OCI-LY1 (cell line): ENCODE results near the gene VAV2.

Source experiments
- H2AFZ ChIP-seq: fragments of 200-600 bp; sonication (generic), shearing (Covaris generic); 2 replicates; pipeline ENCODE4 v1.6.0; 2014; ENCODE audit warnings: antibody characterized with exemption, mild to moderate bottlenecking, low read length
- H3F3A ChIP-seq: fragments of 200-600 bp; sonication (generic), shearing (Covaris generic); 2 replicates; pipeline ENCODE4 v1.6.0; 2014; ENCODE audit warnings: mild to moderate bottlenecking, antibody characterized with exemption, low read length, moderate library complexity; ENCODE audit not compliant: insufficient read depth
- H3K27ac ChIP-seq: fragments of 200-600 bp; sonication (generic); 2 replicates; pipeline ENCODE4 v1.5.1; 2014; ENCODE audit warnings: low read length, mixed run types, mild to moderate bottlenecking, low read depth; ENCODE audit not compliant: poor library complexity, severe bottlenecking
- H3K27me3 ChIP-seq: fragments of 200-600 bp; sonication (generic); 2 replicates; pipeline ENCODE4 v1.6.0; 2014; ENCODE audit warnings: antibody characterized with exemption, mild to moderate bottlenecking, low read length, moderate library complexity; ENCODE audit not compliant: insufficient read depth
- H3K36me3 ChIP-seq: fragments of 200-600 bp; sonication (generic); 2 replicates; pipeline ENCODE4 v1.6.1; 2014; ENCODE audit warnings: mild to moderate bottlenecking, antibody characterized with exemption, low read length, moderate library complexity, mixed read lengths; ENCODE audit not compliant: insufficient read depth
- H3K4me1 ChIP-seq: fragments of 200-600 bp; sonication (generic); 2 replicates; pipeline ENCODE4 v1.5.1; 2014; ENCODE audit warnings: mild to moderate bottlenecking, low read length, moderate library complexity; ENCODE audit not compliant: insufficient read depth, severe bottlenecking
- H3K4me2 ChIP-seq: fragments of 200-600 bp; sonication (generic), shearing (Covaris generic); 2 replicates; pipeline ENCODE4 v1.6.1; 2014; ENCODE audit warnings: low read length
- H3K4me3 ChIP-seq: fragments of 200-600 bp; sonication (generic); 2 replicates; pipeline ENCODE4 v1.5.1; 2014; ENCODE audit warnings: low read length, low read depth, mild to moderate bottlenecking, mixed read lengths; ENCODE audit not compliant: poor library complexity, severe bottlenecking
- H3K79me2 ChIP-seq: fragments of 200-600 bp; shearing (Covaris generic); 2 replicates; pipeline ENCODE4 v1.6.1; 2016; ENCODE audit warnings: mixed run types, low read length, mixed read lengths; ENCODE audit not compliant: insufficient read depth
- H3K9ac ChIP-seq: fragments of 200-600 bp; sonication (generic), shearing (Covaris generic); 2 replicates; pipeline ENCODE4 v1.6.1; 2014; ENCODE audit warnings: mild to moderate bottlenecking, low read length, mixed read lengths
- H3K9me2 ChIP-seq: fragments of 200-600 bp; sonication (generic), shearing (Covaris generic); 2 replicates; pipeline ENCODE4 v1.6.1; 2014; ENCODE audit warnings: low read depth, mild to moderate bottlenecking, low read length, mixed read lengths
- H3K9me3 ChIP-seq: fragments of 200-600 bp; shearing (Covaris generic); 2 replicates; pipeline ENCODE4 v1.6.1; 2014; ENCODE audit warnings: low read length, mixed read lengths
- H4K20me1 ChIP-seq: fragments of 200-600 bp; sonication (generic), shearing (Covaris generic); 2 replicates; pipeline ENCODE4 v1.6.0; 2016; ENCODE audit warnings: mild to moderate bottlenecking, low read length; ENCODE audit not compliant: insufficient read depth
- EZH2 ChIP-seq: fragments of 200-600 bp; sonication (generic), shearing (Covaris generic); IDR thresholded peaks from 2 replicates; pipeline ENCODE4 v1.8.0; 2017; ENCODE audit warnings: borderline replicate concordance, mixed run types, mild to moderate bottlenecking, antibody characterized with exemption, low read length, moderate library complexity, mixed read lengths
- TF ChIP-seq, protein P1 (sequence below): fragments of 200-600 bp; sonication (generic), shearing (Covaris generic); IDR thresholded peaks from 2 replicates; pipeline ENCODE4 v1.5.1; 2017; ENCODE audit warnings: mild to moderate bottlenecking, antibody characterized with exemption, low read length, moderate library complexity, mixed read lengths

VAV2 gene

GRCh38 chr9:133868203-133868602 lies 123.9 kb downstream of the VAV2 start:
- no peaks in the 10 kb centered on the region for H3K79me2 ChIP-seq

GRCh38 chr9:133866946-133867345 lies 125.2 kb downstream of the VAV2 start:
- no peaks in the 10 kb centered on the region; the same call in 1 of the 2 replicates for H3K27me3 ChIP-seq
- H3K4me3 ChIP-seq: no peak overlapping the region
- H3K4me1 ChIP-seq: no peaks in the 10 kb centered on the region
- no peaks in the 10 kb centered on the region for H3K79me2 ChIP-seq
- H3K9me3 ChIP-seq: no peaks in the 10 kb centered on the region
- H4K20me1 ChIP-seq: no peaks in the 10 kb centered on the region
- no peak overlapping the region for H3K27ac ChIP-seq
- H3K9ac ChIP-seq: no peak overlapping the region
- H3K9me2 ChIP-seq: no peaks in the 10 kb centered on the region
- no peaks in the 10 kb centered on the region for H3K36me3 ChIP-seq
- TF ChIP-seq EZH2: no peak
- TF ChIP-seq, protein P1, sequence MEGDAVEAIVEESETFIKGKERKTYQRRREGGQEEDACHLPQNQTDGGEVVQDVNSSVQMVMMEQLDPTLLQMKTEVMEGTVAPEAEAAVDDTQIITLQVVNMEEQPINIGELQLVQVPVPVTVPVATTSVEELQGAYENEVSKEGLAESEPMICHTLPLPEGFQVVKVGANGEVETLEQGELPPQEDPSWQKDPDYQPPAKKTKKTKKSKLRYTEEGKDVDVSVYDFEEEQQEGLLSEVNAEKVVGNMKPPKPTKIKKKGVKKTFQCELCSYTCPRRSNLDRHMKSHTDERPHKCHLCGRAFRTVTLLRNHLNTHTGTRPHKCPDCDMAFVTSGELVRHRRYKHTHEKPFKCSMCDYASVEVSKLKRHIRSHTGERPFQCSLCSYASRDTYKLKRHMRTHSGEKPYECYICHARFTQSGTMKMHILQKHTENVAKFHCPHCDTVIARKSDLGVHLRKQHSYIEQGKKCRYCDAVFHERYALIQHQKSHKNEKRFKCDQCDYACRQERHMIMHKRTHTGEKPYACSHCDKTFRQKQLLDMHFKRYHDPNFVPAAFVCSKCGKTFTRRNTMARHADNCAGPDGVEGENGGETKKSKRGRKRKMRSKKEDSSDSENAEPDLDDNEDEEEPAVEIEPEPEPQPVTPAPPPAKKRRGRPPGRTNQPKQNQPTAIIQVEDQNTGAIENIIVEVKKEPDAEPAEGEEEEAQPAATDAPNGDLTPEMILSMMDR: no peak
- no peaks in the 10 kb centered on the region for H3F3A ChIP-seq
- H3K4me2 ChIP-seq: no peak overlapping the region
- no peak overlapping the region for H2AFZ ChIP-seq

More at GRCh38 chr9:133868203-133868602, 123.9 kb downstream of the VAV2 start:
- no peaks in the 10 kb centered on the region for H3K36me3 ChIP-seq
- no peaks in the 10 kb centered on the region for H3F3A ChIP-seq
- no peak overlapping the region for H3K4me3 ChIP-seq
- no peak overlapping the region for H3K27ac ChIP-seq
- no peaks in the 10 kb centered on the region for H3K9me3 ChIP-seq
- no peaks in the 10 kb centered on the region for H3K4me1 ChIP-seq
- H3K9me2 ChIP-seq: no peaks in the 10 kb centered on the region
- H2AFZ ChIP-seq: no peak overlapping the region
- H3K4me2 ChIP-seq: no peak overlapping the region
- H3K9ac ChIP-seq: no peak overlapping the region
- no peaks in the 10 kb centered on the region for H4K20me1 ChIP-seq
- peaks cover under 1% of the 10 kb centered on the region for H3K27me3 ChIP-seq
- TF ChIP-seq EZH2: no peak
- TF ChIP-seq, protein P1: no peak

DNA sequence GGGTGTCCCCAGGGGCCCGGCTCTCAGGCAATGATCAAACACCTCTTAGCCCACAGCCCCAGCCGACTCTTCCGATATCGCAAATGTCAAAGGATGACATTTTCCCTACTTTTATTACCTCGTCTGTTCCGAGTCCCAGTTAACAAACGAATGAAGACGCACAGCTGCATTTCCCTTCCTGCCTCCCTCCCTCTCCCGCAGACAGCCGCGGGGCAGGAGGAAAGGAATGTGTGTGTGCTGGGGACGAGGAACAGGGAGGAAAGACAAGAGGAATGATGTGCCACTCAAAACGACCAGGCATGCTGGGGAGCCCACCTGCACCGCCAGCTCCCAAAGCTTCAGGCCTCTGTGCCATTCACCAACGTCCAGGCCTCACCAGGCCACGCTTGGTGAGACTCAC lies 128.1 kb downstream of the VAV2 start:
- no peak for TF ChIP-seq EZH2
- TF ChIP-seq, protein P1: no peak
- H4K20me1 ChIP-seq: no peaks in the 10 kb centered on the region
- no peak overlapping the region for H3K4me2 ChIP-seq
- H3K9ac ChIP-seq: no peak overlapping the region
- H3K4me1 ChIP-seq: no peaks in the 10 kb centered on the region
- H3K9me2 ChIP-seq: no peaks in the 10 kb centered on the region
- no peak overlapping the region for H3K4me3 ChIP-seq
- no peaks in the 10 kb centered on the region for H3K9me3 ChIP-seq
- no peaks in the 10 kb centered on the region; the same call in 1 of the 2 replicates for H3K27me3 ChIP-seq
- no peak overlapping the region for H3K27ac ChIP-seq
- no peaks in the 10 kb centered on the region for H3K79me2 ChIP-seq
- no peaks in the 10 kb centered on the region for H3K36me3 ChIP-seq
- H2AFZ ChIP-seq: no peak overlapping the region
- no peaks in the 10 kb centered on the region for H3F3A ChIP-seq
